ENCODE measurements around the gene DYNLRB1. TPM values are rescaled to one million over a fixed set of nuclear protein-coding genes. Genes with fewer than 3 reads are reported as not detected.

The DYNLRB1 gene
- total and polyA plus RNA-seq, 2 of the 13 experiments (the other 11 are each of a cell fraction or from before 2014, with no cell fraction given) = 140 to 244 TPM

DNA sequence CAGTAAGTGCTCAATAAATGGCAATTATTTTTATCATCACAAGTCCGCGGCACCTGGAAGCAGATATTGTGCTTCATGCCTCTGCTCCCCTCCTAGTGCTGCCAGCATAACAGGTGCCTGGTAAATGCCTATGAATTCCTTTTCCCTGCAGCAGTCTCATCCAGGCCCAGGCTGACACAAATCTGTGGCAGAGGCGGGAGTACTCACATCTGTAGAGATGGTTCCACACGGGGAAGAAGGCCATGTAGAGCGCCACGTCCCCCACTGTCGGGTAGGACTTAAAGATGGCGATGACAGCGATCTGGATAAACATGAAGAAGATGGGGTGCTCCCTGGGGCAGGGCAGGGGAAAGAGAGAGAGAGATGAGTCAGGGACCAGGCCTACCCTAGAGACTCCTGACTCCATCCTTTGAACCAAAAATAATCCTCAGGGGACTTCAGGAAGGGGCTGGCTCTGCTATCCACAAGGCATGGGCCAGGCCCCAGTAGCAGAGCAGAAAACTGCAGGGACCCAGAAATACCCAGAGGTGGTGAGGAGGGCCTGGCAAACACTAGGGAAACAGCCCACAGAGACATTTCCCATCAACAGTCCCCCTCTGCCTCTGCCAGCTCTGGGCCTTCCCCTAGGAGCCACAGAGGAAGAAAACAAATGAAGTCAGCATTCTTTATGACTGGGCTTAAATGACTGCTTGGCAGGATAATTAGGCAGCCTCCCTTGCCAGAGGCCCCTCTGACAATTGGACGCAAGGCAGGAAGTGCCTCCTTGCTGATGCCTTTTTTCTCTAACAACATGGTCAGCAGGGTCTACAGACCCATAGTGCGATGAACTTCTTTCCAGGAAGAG lies 65.3 kb downstream of the DYNLRB1 start:
- no peak overlapping the region for H2AFZ ChIP-seq (ENCODE audit: low read length)
- H3K4me3 ChIP-seq (replicated peaks in 1 of 3; ENCODE audit: insufficient read depth in 1 of 3, low read depth in 2 of 3, low read length in 3 of 3) = no peak overlapping the region
- H3K79me2 ChIP-seq (ENCODE audit: insufficient read depth, low read length) = no peaks in the 10 kb centered on the region
- 98% methylated on average over 11 of the region's 11 CpGs for WGBS (ENCODE audit: low lambda C conversion rate)
- no peak overlapping the region for H3K27ac ChIP-seq (ENCODE audit: extremely low read length, insufficient read depth, low read length)
- FAIRE-seq = no peak
- ChIA-PET POLR2A (no interaction called here), CTCF (ENCODE audit: low intra/inter-chr PET ratio, low total read pairs) (no interaction called here)
- no peaks in the 10 kb centered on the region for H4K20me1 ChIP-seq (ENCODE audit: insufficient read depth, low read length)
- H3K9me3 ChIP-seq (ENCODE audit: low read length) = no peaks in the 10 kb centered on the region
- H3K4me2 ChIP-seq (ENCODE audit: low read depth, low read length) = no peak overlapping the region
- DNase-seq (ENCODE audit: low spot score) = no peak
- BruUV-seq (replicated peaks) = no TSS peak
- H3K36me3 ChIP-seq (replicated peaks in 1 of 2; ENCODE audit: control insufficient read depth in 1 of 2, insufficient read depth in 2 of 2, low read length in 2 of 2) = peaks cover 20 to 66% of the 10 kb centered on the region in 2 experiments
- TF ChIP-seq ZNF24 (IDR thresholded peaks at IDR 0.05) (no peak), MAFK (conservative IDR thresholded peaks at IDR 0.05 in 1 of 2, IDR thresholded peaks at IDR 0.05 in 1 of 2; ENCODE audit: low read length in 2 of 2) (0 out of 4 replicates have a peak, but pooled peaks of 1 of the 2 experiments have one; percentile 10)
- ATAC-seq = no peak
- in situ Hi-C loops (cut with HindIII; ENCODE audit: extremely low pct_ligation_motif_present, low pct_unique_long_range_greater_than_20kb) = no loop called here
- intact Hi-C loops (cut with micrococcal nuclease; ENCODE audit: unreplicated experiment) = no loop called here
- H3K9ac ChIP-seq (ENCODE audit: insufficient read depth, low read depth, low read length) = no peak overlapping the region
- H3K27me3 ChIP-seq (ENCODE audit: control insufficient read depth in 1 of 2, insufficient read depth in 2 of 2, low read length in 2 of 2) = no peaks in the 10 kb centered on the region
- H3K4me1 ChIP-seq (ENCODE audit: insufficient read depth, low read length) = peaks cover 28% of the 10 kb centered on the region

DNA sequence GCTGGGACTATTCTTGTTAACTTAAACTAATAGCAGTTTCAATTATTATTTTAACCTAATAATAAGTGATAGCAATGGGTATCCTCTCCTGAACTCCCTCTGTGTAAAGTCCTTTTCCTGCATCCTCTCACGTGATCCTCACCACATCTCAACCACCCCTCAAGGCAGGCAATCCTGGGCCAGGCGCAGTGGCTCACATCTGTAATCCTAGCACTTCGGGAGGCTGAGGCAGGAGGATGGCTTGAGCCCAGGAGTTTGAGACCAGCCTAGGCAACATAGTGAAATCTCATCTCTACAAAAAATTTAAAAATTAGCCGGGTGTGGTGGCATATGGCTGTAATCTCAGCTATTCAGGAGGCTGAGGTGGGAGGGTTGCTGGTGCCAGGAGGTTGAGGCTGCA lies 66.0 kb downstream of the DYNLRB1 start:
- Histone ChIP-seq H4K20me1 (ENCODE audit: insufficient read depth, low read length) (no peaks in the 10 kb centered on the region), H3K9ac (ENCODE audit: insufficient read depth, low read depth, low read length) (no peak overlapping the region), H3K4me3 (replicated peaks in 1 of 3; ENCODE audit: insufficient read depth in 1 of 3, low read depth in 2 of 3, low read length in 3 of 3) (no peak overlapping the region), H3K4me2 (ENCODE audit: low read depth, low read length) (no peak overlapping the region), H3K9me3 (ENCODE audit: low read length) (no peaks in the 10 kb centered on the region), H3K4me1 (ENCODE audit: insufficient read depth, low read length) (peaks cover 34% of the 10 kb centered on the region), H3K79me2 (ENCODE audit: insufficient read depth, low read length) (no peaks in the 10 kb centered on the region), H3K27me3 (ENCODE audit: control insufficient read depth in 1 of 2, insufficient read depth in 2 of 2, low read length in 2 of 2) (no peaks in the 10 kb centered on the region), H3K36me3 (replicated peaks in 1 of 2; ENCODE audit: control insufficient read depth in 1 of 2, insufficient read depth in 2 of 2, low read length in 2 of 2) (peaks cover 22 to 73% of the 10 kb centered on the region in 2 experiments), H3K27ac (ENCODE audit: extremely low read length, insufficient read depth, low read length) (no peak overlapping the region), H2AFZ (ENCODE audit: low read length) (no peak overlapping the region)
- in situ Hi-C loops (cut with HindIII; ENCODE audit: extremely low pct_ligation_motif_present, low pct_unique_long_range_greater_than_20kb) (no loop called here), intact Hi-C loops (cut with micrococcal nuclease; ENCODE audit: unreplicated experiment) (no loop called here)
- ChIA-PET CTCF (ENCODE audit: low intra/inter-chr PET ratio, low total read pairs) (no interaction called here), POLR2A (interaction anchor here (0.9 to 1.6 kb wide), 3 partner anchors 9 to 95 kb away, joined by 3 to 6 read pairs (median 4); partner anchors contain the start of gene PIGU)
- no TSS peak for BruUV-seq (replicated peaks)
- no peak for DNase-seq (ENCODE audit: low spot score)
- 96% methylated on average over 4 of the region's 4 CpGs for WGBS (ENCODE audit: low lambda C conversion rate)
- ATAC-seq = no peak
- no peak for FAIRE-seq
- TF ChIP-seq ZNF430 (CRISPR knock-in tag; IDR thresholded peaks at IDR 0.05) (no peak), HIVEP1 (CRISPR knock-in tag; IDR thresholded peaks at IDR 0.05) (no peak), SRSF1 (optimal IDR thresholded peaks at IDR 0.05; ENCODE audit: low read depth, low read length) (no peak), MAFF (IDR thresholded peaks at IDR 0.05; ENCODE audit: low read depth, low read length) (no peak)
- TF ChIP-seq, protein P1, sequence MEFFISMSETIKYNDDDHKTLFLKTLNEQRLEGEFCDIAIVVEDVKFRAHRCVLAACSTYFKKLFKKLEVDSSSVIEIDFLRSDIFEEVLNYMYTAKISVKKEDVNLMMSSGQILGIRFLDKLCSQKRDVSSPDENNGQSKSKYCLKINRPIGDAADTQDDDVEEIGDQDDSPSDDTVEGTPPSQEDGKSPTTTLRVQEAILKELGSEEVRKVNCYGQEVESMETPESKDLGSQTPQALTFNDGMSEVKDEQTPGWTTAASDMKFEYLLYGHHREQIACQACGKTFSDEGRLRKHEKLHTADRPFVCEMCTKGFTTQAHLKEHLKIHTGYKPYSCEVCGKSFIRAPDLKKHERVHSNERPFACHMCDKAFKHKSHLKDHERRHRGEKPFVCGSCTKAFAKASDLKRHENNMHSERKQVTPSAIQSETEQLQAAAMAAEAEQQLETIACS (CRISPR knock-in tag; IDR thresholded peaks at IDR 0.05) = no peak
- TF ChIP-seq, protein P2, sequence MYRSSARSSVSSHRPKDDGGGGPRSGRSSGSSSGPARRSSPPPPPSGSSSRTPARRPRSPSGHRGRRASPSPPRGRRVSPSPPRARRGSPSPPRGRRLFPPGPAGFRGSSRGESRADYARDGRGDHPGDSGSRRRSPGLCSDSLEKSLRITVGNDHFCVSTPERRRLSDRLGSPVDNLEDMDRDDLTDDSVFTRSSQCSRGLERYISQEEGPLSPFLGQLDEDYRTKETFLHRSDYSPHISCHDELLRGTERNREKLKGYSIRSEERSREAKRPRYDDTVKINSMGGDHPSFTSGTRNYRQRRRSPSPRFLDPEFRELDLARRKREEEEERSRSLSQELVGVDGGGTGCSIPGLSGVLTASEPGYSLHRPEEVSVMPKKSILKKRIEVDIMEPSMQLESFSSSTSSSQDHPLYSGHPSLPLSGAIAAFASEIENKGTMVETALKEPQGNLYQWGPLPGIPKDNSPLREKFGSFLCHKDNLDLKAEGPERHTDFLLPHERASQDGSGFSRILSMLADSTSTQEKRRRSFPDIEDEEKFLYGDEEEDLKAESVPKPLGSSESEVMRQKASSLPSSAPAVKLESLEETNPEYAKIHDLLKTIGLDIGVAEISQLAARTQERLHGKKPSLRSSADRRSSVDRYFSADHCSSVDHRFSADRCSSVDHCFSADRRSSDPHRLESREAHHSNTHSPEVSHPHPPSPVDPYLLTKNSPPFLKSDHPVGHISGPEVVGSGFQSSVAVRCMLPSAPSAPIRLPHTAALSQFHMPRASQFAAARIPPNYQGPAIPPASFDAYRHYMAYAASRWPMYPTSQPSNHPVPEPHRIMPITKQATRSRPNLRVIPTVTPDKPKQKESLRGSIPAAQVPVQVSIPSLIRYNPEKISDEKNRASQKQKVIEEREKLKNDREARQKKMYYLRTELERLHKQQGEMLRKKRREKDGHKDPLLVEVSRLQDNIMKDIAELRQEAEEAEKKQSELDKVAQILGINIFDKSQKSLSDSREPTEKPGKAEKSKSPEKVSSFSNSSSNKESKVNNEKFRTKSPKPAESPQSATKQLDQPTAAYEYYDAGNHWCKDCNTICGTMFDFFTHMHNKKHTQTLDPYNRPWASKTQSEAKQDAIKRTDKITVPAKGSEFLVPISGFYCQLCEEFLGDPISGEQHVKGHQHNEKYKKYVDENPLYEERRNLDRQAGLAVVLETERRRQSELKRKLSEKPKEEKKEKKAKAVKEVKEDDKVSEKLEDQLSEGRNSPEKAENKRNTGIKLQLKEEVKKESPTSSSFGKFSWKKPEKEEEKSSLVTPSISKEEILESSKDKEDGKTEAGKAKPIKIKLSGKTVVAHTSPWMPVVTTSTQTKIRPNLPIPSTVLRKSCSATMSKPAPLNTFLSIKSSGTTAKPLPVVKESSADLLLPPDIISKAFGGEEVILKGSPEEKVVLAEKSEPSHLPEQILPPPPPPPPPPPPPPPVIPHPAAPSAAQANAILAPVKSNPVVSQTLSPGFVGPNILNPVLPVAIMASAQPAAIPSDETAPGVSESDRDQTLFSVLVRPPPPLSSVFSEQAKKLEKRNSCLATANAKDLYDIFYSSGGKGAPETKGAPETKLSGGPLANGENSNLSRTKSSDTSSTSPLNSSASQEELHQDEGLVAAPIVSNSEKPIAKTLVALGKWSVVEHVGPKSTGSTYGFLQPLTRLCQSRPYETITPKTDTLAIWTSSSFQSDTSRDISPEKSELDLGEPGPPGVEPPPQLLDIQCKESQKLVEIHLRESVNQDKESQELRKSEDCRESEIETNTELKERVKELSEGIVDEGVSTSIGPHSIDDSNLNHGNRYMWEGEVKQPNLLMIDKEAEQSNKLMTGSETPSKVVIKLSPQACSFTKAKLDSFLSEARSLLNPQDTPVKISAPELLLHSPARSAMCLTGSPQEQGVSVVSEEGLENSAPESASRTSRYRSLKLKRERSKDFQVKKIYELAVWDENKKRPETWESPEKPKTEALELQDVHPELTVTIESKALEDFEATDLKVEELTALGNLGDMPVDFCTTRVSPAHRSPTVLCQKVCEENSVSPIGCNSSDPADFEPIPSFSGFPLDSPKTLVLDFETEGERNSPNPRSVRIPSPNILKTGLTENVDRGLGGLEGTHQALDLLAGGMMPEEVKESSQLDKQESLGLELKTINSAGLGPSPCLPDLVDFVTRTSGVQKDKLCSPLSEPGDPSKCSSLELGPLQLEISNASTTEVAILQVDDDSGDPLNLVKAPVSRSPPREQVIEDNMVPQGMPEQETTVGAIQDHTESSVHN (CRISPR knock-in tag; IDR thresholded peaks at IDR 0.05) = no peak

Measured in HepG2 (cell line).